GM21825 (cell line): ENCODE results near the gene CMTR1.
"Not testable (repeated sequence)": the region's sequence is repeated elsewhere in the genome, so short reads cannot be mapped to it uniquely, and the experiment has no call there.

Source experiments
- ATAC-seq: cut with Tn5 transposase; IDR thresholded peaks from one replicate; pipeline ENCODE4 v1.9.1; 2021; ENCODE audit warnings: mild to moderate bottlenecking, moderate library complexity; ENCODE audit not compliant: unreplicated experiment

CMTR1 gene

DNA sequence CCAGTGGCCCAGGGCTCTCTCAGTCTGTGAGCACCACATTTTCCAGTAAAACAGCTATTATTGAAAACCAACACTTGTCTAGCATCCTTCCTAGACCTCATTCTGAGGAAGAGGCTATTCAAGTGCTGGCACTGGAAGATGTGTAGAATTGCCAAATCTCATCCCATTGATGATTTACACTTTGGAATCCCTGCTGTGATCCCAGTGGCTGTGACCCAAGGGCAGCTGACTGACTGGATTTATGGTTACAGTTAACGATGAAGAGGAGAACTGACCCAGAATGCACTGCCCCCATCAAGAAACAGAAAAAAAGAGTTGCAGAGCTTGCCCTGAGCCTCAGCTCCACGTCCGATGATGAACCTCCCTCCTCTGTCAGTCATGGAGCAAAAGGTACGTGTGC, 2.4 kb downstream of the CMTR1 start:
- ATAC-seq = no peak

DNA sequence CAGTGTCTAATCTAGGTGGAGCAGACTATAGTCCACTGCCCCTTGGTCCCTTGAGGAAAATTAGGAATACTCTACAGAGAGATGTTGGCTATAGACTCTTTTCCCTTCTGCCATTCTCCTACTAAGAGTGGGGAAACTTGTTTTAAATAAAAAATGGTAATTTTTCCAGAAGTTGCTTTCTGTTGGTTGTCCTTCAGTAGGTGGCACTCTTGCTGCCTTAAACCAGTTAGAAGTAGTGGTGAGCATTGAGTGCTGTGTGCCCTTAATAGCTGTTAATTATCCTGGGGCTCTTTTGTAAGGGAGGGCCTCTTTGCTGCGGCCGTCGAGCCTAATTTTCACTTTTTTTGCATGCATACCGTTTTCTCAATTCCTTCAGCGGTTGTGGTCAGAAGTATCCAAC, 2.8 kb downstream of the CMTR1 start:
- ATAC-seq = no peak

DNA sequence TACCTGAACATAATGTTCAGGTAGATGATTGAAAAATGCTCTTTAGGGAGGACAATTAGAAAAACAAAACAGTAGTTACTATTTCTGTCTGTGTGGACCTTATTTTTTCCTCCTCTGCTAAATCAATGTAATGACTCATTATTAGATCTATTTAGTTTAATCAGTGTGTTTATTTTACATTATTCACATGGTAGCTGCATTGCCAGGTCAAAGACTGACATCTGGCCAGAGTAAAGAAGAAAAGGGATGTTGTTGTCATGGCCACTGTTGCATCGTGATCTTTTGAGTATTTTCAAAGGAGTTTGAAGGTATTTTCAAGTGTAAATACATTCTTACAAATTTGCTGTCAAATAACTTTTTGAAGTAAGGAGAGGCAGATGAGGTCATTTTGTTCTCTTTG, 5.9 kb downstream of the CMTR1 start:
- no peak for ATAC-seq

DNA sequence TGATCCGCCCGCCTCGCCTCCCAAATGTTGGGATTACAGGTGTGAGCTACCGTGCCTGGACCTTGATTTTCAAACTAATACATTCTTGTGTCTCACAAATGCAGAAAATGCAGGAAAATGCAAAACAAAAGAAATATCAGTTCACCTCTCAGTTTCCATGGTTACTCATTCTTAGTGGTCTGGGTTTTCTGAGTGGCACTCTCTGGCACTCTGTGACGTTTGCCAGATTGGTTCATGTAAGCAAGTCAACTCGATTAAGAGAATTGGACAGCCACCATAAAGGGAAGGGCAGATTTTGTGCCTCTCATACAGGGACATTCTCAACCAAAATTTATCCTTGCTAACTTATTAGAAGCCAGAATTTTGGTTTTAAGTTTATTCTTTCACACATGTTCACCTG, 8.6 kb downstream of the CMTR1 start:
- no peak for ATAC-seq

DNA sequence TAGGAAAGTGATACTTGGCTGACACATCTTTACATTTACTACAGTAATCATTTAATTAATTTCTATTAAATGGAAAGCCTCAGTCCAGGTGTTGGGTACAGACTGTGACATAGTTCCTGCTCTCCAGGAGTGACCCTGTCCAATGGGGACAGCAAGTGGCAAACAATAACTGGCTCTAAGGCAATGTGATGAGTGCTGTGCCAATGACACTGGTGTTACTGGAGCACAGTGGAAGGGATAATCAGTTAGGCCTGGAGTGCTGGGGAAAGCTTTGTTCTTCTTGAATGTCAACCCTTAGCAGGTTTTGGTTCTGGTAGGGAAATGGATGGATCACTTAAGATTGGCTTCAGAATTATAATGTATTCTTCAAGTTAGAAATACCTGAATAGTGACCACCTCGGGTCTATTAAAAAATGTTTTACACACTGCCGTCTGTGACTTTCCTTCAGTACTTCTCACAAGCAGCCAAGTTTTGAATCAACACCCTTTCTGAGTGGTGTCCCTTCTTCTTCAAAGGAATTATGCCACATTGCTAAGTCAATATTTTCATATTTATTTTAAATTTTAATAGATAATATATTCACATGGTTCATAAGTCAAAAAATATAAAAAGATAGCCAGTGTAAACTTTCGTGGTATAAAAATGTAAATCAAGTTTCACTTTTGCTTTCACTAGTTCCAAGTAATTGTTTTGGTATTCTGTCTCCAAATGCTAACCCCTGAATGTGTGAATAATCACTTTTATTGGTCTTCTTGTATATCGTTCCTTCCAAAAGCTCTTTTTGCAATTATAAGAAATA, 9.6 kb downstream of the CMTR1 start:
- ATAC-seq = no peak

DNA sequence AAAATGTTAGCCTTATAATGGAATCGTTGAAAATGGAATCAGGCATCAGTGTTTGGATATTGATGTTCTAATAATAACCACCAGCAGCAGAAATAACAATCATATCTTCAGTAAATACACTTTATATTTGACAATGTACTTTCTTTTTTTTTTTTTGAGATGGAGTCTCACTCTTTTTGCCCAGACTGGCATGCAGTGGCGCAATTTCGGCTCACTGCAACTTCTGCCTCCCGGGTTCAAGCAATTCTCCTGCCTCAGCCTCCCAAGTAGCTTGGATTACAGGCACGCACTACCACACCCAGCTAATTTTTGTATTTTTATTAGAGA, 10.2 kb downstream of the CMTR1 start:
- not testable (repeated sequence) for ATAC-seq

DNA sequence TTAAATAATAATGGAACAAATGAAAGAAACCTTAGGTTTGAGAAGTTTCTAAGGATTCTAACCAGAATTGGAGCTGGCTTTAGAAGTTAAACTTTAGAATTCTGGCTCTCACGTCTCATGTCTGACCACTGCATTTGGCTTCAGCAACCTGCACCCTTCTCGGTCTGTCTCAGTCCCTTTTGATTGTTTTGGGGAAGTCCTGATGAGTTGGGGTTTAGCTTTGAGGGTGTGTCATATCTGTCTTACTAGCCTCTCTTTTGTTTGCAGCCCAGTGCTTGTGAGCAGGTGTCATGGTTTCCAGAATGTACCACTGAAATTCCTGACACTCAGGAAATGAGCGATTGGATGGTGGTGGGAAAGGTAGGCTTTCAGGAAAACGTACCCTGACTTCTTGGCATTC, 17.0 kb downstream of the CMTR1 start:
- no peak for ATAC-seq

DNA sequence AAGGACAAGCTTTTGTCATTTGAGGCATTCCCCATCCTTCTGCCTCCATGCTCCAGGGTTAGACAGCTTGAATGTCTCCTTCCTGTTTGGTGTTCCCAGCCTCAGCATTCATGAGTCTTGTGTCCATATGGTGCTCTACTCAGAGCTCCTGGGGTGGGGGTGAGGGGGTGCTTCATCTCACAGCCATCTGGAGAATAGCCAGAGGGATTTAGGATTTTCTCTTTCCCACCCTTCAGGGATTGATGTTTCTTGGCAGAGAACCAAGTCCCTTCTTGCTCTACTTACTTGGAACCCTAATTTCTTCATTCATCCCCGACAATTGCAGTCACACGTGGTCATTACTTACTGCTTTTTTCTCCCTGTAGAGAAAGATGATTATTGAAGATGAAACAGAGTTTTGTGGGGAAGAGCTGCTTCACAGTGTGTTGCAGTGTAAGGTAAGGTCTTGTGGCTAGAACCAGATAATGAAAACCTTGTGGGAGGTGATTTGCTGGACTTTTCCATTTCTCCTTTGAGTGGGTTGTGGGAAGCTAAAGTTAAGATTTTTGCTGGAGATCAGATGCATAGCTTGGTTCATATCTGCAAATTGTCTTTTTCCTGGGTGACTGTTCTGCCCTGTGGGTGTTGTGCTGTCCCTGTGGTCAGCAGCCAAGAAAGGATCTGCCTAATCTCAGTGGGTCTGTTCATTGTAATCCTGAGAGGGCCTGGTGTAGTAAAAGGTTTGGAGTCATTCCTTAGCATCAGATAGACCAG, 18.6 kb downstream of the CMTR1 start:
- ATAC-seq = no peak

DNA sequence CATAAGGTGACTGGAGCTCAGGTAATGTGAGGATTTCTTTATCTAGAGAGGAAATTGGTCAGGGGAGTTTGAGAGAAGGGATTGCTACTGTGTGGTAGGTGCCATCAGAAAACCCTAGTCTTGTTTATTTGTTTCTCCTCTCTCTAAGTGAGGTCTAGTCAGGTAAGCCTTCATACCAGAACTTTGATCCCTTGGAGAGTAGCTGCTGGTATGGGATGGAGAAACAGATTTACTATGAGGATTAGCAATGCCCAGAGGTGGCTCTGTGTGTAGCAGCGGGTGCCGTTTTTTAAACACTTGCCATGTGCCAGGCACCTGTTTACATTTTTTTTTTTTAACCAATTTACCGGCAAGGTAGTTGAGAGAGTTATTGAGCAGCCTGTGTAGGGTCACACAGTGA, 19.5 kb downstream of the CMTR1 start:
- ATAC-seq = no peak

DNA sequence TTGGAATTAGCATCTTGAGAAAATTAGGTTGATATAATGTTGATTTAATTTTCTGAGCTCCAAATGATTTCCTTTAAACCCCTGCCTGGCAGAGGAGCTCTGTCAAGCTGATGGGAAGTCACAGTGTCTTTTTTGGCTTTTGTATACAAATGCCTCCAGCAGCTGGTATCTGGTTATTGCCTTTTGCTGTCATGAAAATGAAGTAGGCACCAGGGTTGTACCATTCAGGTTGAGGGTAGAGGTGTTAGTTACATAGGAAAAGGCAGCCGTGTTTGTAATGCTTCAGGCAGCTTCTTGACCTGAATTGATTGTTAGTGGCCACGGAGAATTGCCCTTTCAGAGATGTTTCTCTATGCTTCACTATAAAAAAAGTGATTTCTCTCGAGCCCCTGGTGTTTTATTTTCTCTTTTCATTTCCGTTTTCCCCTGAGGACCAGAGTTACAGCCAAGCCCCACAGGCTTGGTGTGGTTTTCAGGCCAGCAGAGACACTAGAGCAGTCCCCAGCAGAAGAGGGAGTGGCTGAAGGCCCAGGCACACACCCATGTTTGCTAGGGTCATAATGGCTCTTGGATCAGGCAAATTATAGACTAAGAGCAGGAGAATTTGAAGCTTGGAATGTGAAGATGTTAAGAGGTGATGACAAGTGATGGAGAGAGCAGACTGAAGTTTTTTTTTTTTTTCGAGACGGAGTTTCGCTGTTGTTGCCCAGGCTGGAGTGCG, 21.6 kb downstream of the CMTR1 start:
- ATAC-seq = no peak

DNA sequence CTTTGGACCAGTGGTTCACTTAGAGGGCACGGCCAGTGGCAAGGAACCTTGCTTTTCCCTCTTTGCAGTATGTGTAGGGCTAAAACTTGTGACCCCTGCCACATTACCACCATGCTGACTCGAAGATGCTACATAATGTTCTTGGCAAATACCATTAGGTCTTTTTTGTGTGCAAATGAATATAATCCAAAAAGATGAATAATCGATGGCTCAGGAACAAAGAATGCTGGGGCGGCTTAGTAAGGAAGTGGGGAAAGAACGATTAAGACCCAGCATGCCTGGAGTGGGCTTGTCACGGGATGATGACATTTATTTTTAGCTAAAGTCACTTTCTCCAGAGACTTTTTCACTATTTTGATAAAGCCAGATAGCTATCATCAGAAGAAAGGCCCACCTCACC, 23.1 kb downstream of the CMTR1 start:
- no peak for ATAC-seq

DNA sequence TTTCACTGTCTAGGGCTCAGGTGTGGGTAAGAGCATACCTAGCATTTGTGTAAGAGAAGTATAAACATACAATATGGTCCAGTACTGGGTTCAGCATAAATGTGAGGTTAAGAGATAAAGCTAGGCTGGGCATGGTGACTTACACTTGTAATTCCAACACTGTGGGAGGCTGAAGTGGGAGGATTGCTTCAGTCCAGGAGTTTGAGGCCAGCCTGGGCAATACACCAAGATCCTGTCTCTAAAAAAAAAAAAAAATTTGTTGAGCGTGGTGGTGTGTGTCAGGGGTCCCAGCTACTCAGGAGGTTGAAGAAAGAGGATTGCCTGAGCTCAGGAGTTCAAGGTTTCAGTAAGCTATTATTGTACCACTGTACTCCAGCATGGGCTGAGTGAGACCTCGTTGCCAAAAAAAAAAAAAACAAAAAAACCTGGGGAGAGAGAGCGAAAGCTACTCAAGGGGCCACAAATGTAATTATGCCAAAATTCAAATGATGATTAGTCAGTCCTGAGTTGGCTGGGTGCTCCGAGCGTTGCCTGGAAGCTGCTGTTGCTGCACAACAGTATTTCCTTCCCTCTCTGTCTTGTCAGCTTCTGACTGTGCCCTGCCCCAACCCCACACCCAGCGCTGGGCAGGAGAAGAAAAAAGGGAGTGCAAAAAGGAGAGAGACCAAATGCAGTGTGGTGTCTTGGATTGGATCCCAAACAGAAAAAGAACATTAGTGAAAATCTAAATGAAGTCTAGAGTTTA, 24.0 kb downstream of the CMTR1 start:
- ATAC-seq = no peak

DNA sequence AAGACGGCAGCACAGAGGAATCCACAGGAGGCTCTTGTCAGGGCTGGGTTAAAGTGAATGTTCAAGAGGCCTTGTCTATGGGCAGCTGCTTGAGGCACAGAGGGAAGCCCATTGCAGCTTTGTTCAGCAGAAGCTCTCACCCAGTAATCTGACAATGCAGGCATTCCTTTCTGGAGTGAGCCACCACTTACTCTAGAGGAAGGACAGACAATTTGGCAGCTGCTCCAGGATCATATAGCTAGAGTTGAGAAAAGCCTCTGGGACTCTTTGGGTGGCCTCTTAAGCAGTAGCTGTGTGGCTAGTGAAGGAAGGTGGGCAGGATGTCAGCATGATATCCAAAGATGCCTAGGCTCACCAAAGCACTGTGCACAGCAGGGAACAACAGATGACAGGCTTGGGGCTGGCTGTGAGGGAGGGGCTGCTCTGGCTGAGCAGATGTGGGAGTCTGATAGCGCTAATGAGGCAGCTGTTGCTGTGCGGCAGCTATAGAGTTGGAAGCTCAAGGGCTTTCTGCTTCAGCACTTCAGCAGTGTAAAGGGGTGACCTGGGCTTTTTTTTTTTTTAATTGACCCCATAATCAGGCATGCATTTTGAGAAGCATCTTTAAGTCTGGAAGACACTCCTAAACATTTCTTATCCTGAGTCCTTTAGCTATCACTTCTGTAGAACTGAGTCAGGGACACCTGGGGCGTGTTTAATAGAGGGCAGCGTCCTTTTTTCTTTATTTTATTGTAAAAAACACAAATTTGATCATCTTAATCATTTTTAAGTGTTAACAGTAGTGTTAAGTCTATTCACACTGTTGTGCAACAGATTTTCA, 27.2 kb downstream of the CMTR1 start:
- no peak for ATAC-seq

DNA sequence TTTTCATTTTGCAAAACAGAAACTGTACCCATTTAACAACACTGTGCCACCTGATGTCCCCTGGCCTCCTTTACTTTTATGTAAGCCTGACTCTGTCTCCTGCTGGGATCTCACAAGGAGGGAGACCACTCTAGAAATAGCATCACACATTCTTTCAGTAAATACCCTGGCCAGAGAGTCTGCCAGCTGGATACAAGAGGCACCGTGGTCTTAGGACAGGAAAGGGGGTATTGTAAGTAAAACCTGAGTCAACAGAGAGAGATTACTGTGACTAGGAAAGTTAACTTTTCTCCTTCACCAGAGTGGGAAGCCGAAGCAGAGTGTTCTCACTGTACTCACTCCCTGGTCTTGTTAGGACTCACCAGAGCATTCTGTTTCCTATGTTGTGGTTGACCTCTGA, 27.8 kb downstream of the CMTR1 start:
- no peak for ATAC-seq

DNA sequence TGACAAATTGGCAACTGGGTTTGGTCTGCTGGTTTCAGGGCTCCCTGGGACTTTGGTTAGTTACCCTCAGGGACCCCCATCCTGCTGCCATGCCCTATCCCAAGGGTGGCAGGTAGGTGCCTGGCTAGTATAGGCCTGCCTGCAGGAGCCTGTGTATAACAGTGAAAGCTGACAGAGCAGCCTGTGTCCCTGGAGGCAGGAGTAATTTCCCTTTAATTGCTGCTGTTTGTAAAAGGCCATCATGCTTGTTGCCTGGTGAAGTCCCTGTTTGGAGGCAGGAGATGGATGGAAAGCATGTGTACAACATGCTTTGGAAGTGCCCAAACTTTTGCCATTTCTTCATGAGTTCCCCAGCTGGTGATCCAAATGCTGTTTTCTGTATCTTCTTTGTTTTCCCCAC, 30.1 kb downstream of the CMTR1 start:
- ATAC-seq = no peak

DNA sequence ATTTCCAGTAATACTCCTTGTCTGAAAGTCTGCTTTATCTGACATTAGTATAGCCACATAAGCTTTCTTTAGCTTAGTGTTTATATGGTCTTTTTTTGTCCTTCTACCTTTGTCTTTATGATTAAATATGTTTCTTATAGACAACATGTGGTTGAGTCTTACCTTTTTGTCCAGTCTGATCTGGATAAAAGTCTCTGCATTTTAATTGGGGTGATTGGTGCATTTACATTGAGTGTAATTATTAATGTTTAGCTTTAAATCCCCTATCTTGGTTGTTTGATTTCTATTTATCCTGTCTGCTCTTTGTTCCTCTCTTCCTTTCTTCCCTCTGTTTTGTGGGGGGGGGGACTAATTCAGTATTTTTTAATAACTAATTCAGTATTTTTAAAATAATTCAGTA, 34.7 kb downstream of the CMTR1 start:
- no peak for ATAC-seq

DNA sequence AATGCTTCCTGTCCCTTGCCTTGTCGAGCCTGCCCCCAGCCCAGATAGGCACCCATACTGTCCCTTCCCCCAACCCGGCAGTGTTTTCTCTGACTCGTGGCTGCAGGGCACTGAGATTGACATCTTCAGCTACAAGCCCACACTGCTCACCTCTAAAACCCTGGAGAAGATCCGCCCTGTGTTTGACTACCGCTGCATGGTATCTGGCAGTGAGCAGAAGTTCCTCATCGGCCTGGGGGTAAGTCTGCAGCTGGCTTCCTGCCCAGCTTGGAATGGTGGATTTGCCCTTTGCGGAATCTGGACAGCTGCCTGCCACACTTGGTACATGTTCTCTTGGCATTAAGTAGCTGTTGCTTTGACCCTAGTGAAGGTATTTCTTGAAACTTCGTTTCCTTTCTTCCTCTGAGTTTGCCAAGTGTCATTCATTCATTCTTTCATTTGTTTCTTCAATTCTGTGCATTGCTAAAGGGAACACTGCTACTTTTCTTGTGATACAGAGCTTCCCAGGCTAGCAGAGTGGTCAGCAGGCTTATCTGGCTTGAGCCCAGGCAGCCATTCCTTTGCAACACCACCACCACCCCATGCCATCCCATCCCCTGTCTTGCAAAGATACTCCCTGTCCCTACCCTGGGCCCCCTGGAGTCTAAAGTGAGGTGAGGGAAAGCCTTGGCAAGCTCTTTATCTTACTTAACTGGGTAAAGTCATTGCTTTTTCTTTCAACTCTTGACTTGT, 40.5 kb downstream of the CMTR1 start:
- no peak for ATAC-seq

DNA sequence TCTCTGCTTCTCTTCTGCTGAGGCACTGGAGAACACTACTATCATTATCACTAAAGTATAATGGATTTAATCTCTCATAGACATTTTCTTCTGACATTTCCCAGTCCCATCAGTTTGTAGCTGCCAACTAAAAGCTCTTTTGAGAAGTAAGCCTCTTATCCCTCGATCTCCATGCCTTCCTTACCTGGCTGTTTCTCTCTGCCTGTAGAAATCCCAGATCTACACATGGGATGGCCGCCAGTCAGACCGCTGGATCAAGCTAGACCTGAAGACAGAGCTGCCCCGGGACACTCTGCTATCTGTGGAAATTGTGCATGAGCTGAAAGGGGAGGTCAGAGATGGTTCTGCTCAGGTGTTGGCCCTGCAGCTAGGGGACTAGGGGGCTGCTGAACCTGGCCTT, 41.3 kb downstream of the CMTR1 start:
- ATAC-seq = no peak

DNA sequence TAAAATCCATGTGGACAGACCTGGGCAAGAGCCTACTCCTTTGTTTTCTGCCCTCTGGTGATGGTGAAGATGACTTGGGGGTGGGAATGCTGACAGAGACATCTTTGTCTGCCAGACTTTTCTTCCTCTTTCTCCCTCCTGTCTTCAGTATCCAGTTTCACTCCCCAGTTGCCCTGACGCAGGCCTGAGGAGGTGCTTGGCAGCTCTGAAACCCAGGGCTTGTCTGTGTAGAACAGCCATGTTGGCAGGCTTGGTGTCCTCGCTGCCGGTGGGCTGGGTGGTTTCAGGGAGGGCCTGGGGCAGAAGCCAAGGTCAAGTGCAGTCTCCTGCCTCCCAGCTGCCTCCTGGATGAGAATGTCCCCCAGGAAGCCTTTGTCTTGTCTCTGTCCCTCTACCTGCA, 44.2 kb downstream of the CMTR1 start:
- no peak for ATAC-seq
